CD4-positive, alpha-beta T cell treated with Interferon alpha-2 for 1 hour (primary cell): ENCODE measurements around the gene CLOCK.
"Not testable (repeated sequence)": the region's sequence is repeated elsewhere in the genome, so short reads cannot be mapped to it uniquely, and the experiment has no call there.

ENCODE experiments used
- DNase-seq, 2 donors: peaks; one replicate each; pipeline ENCODE4 v3.0.0-alpha.2; 2020 to 2022

The CLOCK gene

GRCh38 chr4:55546756-55547465 lies at the start of gene CLOCK:
TSS of gene CLOCK (minus strand) at chr4:55546909. CDS start at chr4:55482785, 64,124 bp downstream.
- peak; percentile 85 to 90 for DNase-seq

GRCh38 chr4:55592014-55592413 lies 45.3 kb upstream of the CLOCK start, which contains the start of gene PDCL2:
TSS of gene PDCL2 (minus strand) at chr4:55592245. CDS start at chr4:55592109, 136 bp downstream.
- no peak for DNase-seq

GRCh38 chr4:55588160-55588559 lies 41.5 kb upstream of the CLOCK start:
- no peak for DNase-seq

GRCh38 chr4:55582773-55583172 lies 36.1 kb upstream of the CLOCK start:
- DNase-seq, result not testable (repeated sequence)

- DNase-seq, result no peak
These were observed 31.8 kb upstream of the CLOCK start for GRCh38 chr4:55578341-55579010.

GRCh38 chr4:55575513-55575912 lies 28.8 kb upstream of the CLOCK start:
- no peak for DNase-seq

- no peak for DNase-seq
These were observed 27.5 kb upstream of the CLOCK start for GRCh38 chr4:55574252-55574651.

GRCh38 chr4:55571806-55572205 lies 25.1 kb upstream of the CLOCK start:
- no peak for DNase-seq

- DNase-seq, result no peak
These were observed 22.3 kb upstream of the CLOCK start for GRCh38 chr4:55568905-55569504.

GRCh38 chr4:55561889-55562288 lies 15.2 kb upstream of the CLOCK start:
- no peak for DNase-seq

GRCh38 chr4:55560096-55560495 lies 13.4 kb upstream of the CLOCK start:
- no peak for DNase-seq

GRCh38 chr4:55554453-55555030 lies 7.8 kb upstream of the CLOCK start:
- peak in 1 of 2 donors; percentile 60 for DNase-seq

- peak; percentile 37 to 59 for DNase-seq
These were observed 6.9 kb upstream of the CLOCK start for GRCh38 chr4:55553441-55554201.

- peak; percentile 5 to 33 for DNase-seq
These were observed 5.3 kb upstream of the CLOCK start for GRCh38 chr4:55551964-55552363.

GRCh38 chr4:55549888-55550287 lies 3.2 kb upstream of the CLOCK start:
- DNase-seq, result no peak

GRCh38 chr4:55547918-55548317 lies 1.2 kb upstream of the CLOCK start:
- no peak for DNase-seq

GRCh38 chr4:55547466-55547770 lies 709 bp upstream of the CLOCK start:
- DNase-seq, result no peak

- DNase-seq, result no peak
These were observed 278 bp downstream of the CLOCK start for GRCh38 chr4:55546506-55546755.

- DNase-seq, result peak; percentile 57 to 72
These were observed 836 bp downstream of the CLOCK start for GRCh38 chr4:55545641-55546505.

GRCh38 chr4:55545151-55545550 lies 1.6 kb downstream of the CLOCK start:
- no peak for DNase-seq

- peak in 1 of 2 donors; percentile 23 for DNase-seq
These were observed 2.9 kb downstream of the CLOCK start for GRCh38 chr4:55543858-55544257.

GRCh38 chr4:55540271-55540670 lies 6.4 kb downstream of the CLOCK start:
- DNase-seq, result no peak
